ENCODE measurements around the gene DNAH7. TPM values are rescaled to one million over a fixed set of nuclear protein-coding genes. Genes with fewer than 3 reads are reported as not detected.
"Not testable (repeated sequence)": the region's sequence is repeated elsewhere in the genome, so short reads cannot be mapped to it uniquely, and the experiment has no call there.

DNAH7 gene
- total RNA-seq = 0.25 TPM
- long read RNA-seq = 0 reads

DNA sequence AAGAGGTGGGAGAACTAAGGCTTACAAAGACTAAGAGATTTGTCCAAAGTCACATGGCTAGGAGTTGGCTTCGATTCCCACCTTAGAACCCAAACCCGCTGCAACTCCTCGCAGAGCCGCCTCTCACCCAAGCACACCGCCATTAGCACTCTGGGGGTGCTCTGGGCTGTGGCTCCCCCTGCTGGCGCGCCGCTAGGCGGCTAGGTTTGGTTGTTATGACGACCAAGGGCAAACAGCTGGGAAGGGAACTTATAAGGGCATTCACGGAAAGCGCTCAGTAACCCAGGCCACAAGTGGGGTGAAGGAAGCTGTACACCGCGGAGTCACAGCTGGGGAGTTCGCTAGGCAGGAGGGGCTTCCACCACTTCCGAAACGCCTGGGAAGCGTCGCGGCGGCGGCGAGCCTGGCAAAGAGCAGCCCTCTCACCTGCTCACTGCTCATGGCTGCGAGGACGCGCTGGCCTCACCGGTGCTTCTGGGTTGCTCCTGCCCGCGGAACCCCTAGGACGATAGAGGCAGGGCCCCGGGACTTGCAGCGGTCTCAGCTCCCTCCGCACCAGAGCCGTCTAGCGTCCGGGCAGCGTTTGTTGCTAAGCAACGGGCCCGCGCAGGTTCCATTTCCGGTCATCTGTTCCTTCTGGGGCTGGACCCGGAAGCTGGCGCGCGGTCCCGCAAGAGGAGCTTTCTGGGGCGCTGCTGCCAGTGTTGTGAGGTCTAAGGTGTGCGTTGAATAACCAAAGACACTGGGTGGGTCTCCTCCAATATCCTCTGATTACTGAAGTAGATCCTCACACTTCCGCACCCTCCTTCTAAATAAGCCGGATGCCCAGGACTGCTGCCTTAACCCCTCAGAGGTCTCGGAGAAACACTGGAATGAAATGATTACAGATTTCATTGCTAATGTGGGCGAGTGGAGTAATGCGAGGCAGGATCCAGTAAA lies at the start of gene DNAH7:
Gene DNAH7 (minus strand): TSS at position 567 of the 939 bp plus-strand sequence. CDS start 126 bp downstream, at position 441.
- intact Hi-C loops (cut with micrococcal nuclease) = no loop called here
- DNase-seq (peak; percentile 93), ATAC-seq (peak; percentile 99)

DNA sequence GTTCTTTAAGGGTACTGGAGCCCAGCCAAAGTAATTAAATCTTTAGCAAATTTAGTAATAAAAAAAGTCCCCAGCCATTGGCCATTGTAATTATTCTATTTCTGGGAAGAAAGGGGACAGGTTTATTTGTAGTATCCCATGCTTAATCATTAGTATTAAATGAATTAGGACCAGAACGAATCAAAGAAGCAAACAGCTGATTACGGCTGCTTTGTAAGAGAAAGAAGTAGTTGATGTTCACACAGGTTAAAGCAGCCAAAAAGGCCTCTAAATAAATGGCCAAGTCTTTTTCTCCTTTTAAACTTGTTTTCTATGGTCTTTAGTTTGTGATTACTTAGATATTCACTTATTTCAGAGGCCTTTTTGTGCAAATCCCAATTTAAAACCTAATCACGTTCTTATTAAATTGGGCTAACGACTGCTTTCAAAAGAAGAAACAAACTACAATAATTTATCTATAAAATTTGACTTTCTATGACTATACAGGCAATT lies 48.6 kb upstream of the DNAH7 start:
- ATAC-seq = no peak
- no peak for DNase-seq
- intact Hi-C loops (cut with micrococcal nuclease) = no loop called here

DNA sequence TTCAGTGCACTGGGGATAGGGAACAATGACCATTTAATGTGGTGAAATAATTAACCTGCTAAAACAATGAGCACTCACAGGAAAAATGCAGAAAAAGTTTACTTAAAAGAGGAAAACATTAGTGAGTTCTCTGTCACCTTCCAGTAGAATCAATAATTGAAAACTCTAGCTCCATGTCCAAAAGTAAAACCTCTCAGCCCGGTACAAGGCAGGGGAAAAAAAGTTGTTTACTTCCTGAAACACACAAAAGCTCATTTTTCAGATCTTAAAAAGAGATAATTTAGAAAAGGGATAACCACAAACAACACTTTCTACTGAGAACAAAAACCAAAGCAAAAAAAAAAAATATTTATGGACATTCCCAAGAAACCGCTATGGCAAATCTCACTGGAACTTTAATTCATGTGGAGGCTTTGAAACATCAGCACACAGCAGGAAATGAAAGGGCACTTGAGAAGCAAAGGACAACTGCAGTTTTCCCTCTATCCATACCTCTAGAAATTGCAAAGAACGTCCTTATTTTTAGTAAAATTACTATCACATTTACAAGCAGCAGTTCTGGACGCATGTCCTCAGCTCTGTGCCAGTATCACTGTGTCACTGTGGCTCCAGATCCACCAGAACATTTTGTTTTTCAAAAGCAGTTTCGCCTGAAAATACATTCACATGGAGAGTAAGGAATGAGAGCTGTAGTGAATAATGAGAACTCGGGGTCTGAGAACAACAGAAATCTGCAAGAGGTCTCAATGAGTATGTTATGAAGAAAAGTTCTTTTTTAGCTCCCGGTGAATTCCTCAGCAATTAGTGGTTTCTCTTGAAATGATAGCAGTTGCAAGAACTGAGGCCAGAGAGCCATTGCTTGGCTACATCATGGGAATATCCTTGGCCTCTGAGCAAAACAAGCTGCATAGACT lies 44.7 kb upstream of the DNAH7 start:
- intact Hi-C loops (cut with micrococcal nuclease) = no loop called here
- peak; percentile 65 for ATAC-seq
- DNase-seq = no peak

DNA sequence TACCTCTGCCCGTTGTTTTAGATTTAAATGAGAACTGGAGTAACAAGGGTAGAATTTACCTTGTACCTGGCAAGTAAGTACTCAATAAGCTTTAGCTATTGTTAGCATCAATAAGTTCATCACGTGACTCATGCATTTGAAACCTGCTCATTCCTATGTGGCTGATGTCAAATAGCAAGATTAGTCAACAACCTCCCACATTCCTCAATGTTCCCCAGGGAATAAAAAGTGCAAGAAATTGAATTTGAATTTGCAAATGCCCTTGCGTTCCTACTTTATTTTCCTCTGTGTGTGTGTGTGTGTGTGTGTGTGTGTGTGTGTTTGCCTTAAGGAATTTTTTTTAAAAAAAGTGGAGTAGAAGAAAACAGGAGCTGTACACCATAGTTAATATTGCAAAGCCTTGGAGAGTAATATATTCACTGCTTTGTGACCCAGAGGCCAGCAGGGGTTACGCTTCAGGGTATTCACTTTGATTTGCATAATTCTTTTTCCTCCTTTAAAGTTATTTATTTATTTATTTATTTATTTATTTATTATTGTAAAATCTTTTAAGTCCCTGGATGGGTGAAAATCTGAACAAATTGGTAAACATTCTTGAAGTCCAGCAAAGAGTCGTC lies 43.9 kb upstream of the DNAH7 start:
- ATAC-seq = no peak
- intact Hi-C loops (cut with micrococcal nuclease) = no loop called here
- DNase-seq = no peak

DNA sequence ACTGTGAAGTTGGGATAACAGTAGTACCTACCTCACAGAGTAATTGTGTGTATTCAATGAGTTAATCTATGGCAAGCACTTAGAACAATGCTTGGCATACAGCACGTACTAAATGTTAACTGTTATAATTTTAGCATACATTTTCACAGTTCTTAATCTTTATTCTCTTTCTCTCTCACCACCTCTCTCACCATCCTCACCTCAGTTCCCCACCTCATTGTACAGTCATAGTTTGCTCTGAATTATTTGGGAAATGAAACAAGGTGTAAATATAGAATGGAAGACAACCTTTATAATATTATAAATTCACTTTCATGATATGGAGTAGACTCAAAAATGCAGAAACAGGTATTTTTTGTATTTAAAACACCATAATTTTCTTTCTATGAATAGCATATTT lies 40.0 kb upstream of the DNAH7 start:
- ATAC-seq (no peak), DNase-seq (no peak)
- intact Hi-C loops (cut with micrococcal nuclease) = no loop called here

DNA sequence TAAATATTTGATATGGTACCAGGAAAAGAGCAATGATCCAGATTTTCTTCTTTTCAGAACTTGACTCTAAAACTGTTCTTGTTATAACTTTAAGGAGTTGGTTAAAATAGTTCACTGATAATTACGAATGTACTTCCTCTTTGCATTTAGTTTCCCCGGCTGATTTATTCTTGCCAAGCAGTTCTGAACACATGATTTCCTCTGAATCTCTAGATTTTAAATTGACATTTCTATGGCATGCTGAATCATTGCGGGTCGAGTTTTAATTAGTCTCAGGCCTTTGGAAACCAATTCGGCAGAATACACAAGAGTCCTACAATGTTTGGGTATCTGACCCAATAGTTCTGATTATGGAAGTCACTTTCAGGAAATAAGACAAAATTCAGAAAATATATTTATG lies 37.3 kb upstream of the DNAH7 start:
- no peak for ATAC-seq
- no peak for DNase-seq
- intact Hi-C loops (cut with micrococcal nuclease) = no loop called here

DNA sequence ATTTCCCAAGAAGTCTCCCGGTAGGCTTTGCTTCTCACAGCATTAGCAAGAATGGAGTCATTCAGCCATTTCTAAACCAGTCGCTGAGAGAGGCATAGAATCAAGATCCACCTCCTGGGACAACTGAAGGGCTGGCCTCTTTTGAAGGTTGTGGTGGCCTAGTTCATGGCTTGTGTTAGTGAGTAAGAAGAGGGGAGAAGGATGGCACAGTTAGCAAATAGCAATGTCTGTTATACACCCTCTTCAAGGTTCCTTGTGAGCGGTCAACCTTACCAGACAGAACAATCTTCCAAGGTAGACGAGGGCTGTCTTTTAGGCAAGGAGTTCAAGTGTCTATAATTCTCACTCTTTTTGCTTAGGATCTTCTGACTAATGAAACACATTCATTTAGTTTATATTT lies 35.4 kb upstream of the DNAH7 start:
- intact Hi-C loops (cut with micrococcal nuclease) = no loop called here
- DNase-seq (no peak), ATAC-seq (no peak)

DNA sequence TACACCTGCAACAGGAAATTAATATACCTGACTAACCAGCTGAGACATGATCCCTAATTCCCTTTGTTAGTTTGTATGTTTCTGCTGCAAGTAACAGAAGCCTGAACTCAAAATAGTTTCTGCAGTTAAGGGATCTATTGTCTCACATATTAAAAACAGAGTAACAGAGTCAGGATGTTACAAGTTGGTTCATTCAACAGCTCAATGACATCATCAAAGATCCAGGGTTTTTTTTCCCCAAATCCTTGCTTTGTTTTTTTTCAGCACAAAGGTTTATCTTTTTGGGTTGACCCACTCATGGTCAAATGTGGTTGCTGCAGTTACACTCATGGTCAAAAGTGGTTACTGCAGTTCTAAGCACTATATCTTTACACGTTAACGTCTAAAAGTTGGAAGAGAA lies 35.0 kb upstream of the DNAH7 start:
- ATAC-seq (no peak), DNase-seq (no peak)
- intact Hi-C loops (cut with micrococcal nuclease) = no loop called here

DNA sequence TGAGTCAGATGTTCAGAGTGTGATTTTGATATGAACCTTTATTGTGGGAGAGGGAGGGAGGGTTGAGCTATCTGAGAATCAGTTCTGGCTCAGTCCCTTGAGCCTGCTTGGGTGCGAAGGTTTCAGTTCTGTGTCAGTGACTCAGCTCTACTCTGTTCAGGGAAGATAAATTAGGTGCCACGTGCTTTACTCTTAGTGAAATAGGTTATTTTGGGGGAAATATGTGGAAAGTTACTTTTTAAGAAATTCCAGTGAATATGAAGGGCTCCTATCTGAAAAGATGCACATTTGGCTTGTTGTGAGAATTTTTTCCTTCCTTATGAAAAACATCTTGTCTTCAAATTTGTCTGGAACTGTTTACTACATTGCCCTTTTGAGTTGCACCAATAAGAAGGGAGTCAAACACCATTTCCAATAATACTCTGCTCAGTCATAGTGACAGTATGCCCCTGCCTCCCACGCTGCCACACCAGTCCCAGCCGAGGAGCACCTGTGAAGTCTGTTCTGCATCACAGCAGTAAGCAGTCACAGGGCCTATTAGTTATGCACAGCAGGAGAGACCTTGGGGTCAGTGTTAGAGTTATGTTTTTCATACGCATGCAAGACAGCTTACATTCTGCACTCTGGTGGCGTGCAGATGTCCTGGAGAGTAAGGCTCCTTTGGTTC lies 32.8 kb upstream of the DNAH7 start:
- ATAC-seq (no peak), DNase-seq (no peak)
- intact Hi-C loops (cut with micrococcal nuclease) = no loop called here

DNA sequence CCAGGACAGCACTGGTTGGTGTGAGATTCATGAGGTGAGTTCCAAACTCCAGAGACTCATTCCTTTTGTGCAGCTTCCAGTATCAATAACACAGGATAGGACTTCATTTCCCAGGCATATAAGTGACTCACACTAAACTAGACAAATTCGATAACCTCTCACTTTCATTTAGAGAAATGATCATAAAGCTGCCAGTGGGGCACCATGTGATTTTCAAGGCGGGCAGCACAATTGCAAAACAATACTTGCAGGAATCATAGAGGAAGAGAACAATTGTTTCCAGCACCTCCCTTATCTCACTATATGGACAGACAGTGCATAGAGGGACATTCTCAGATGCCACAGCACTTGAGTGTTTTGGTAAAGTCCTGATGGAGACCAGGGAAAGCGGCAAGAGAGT lies 31.3 kb upstream of the DNAH7 start:
- ATAC-seq = no peak
- DNase-seq = no peak
- intact Hi-C loops (cut with micrococcal nuclease) = no loop called here

DNA sequence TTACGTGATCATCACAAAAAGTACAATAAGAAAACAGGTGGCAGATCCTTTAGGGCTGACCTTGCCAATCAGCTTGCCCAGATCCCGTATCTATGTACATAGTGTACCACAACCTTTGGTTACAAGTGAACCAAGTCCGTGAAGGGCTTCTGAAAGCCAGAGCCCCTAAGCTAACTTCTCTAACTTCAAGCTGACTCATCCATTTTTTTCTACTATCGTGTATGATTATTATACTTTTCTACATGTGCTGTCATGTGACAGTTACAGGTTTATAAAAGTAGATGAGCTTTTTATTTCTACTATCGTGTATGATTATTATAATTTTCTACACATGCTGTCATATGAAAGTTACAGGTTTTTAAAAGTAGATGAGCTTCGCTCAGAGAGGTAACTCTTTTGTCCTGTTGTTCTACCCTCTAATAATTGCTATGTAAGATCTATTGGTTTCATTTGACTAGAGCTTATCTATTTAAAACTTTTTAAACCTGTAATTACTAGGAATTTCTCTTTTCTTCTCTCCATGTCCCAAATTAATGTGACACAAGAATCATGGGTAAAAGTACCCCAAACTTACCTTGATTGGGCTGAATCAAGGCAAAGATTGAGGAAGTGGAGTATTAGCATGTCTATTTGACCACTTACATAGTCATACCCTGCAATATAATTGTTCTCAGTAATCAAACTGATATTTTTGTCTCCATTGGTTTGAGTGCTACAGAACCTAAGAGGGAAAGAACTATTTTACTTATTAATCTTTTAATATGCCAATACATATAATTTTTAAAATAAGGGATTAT lies 29.4 kb upstream of the DNAH7 start:
- DNase-seq (no peak), ATAC-seq (no peak)
- intact Hi-C loops (cut with micrococcal nuclease) = no loop called here

DNA sequence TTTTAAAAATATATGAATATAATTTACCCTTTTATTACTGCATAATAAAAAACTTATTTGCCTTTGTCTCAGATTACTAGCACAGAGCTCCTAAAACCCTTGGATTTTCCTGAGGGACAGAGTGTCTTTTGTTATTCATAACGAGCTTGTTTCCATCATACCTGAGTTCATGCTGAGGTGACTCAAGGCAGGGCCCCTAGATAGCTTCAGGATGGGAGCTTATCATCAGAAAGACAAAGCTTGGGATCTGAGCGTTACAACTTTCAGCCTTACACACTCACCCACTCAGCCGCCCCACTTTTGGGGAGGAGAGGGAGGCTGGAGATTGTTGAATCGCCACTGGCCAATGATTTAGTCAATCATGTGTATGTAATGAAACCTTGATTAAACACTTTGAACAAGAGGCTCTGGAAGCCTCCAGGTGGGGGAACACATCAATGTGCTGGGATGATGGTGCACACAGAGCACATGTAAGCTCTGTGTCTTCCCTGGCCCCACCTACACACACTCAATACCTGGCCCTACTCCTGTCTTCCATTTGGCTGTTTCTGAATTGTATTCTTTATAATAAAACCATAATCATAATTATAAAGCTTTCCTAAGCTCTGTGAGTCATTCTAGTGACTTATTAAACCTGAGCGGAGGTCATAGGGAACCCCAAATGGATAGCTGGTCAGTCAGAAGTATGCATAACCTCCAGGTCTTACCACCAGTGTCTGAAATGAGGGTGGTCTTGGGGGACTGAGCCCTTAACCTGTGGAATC lies 28.5 kb upstream of the DNAH7 start:
- intact Hi-C loops (cut with micrococcal nuclease) = no loop called here
- ATAC-seq = no peak

DNA sequence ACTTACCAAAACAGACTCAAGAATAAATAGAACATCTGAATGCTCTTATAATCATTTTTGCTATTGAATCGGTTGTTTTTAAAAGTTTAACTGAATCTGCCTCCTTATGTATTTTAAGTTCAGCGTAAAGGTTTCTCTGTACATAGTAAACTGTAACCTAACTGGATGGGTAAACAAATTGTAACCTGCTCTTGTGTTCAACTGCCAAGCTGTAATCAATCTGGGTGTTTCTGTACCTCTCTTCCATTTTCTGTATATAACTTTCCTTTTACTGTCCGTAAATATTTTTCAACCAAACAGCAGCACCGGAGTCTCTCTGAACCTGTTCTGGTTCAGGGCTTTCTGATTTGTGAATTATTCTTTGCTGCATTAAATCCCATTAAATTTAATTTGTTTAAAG lies 27.6 kb upstream of the DNAH7 start:
- intact Hi-C loops (cut with micrococcal nuclease) = no loop called here
- ATAC-seq = no peak
- DNase-seq = no peak

More for the DNA sequence above, 28.5 kb upstream of the DNAH7 start:
- no peak for DNase-seq

DNA sequence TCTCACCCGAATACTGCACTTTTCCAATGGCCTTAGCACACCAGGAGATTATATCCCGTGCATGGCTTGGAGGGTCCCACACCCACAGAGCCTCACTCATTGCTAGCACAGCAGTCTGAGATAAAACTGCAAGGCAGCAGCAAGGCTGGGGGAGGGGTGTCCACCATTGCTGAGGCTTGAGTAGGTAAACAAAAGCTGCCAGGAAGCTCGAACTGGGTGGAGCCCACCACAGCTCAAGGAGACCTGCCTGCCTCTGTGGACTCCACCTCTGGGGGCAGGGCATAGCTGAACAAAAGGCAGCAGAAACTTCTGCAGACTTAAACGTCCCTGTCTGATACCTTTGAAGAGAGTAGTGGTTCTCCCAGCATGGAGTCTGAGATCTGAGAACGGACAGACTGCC lies 20.8 kb upstream of the DNAH7 start:
- intact Hi-C loops (cut with micrococcal nuclease); ATAC-seq; DNase-seq: not testable (repeated sequence)

DNA sequence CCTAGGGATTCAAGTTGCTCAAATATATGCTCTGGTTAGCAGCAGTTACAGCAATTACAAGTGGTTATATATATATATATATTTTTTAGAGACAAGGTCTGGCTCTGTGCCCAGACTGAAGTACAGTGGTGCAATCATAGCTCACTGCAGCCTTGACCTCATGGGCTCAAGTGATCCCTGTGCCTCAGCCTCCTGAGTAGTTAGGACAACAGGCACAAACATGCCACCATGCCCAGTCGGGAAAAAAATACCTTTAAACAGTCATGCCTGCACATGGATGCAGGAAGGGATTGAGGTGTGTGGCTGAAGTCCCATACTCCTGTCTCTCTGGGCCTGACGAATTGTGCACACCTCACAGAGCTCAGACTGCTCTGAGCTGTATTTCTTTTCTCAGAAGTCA lies 19.6 kb upstream of the DNAH7 start:
- DNase-seq (no peak), ATAC-seq (peak; percentile 41)
- intact Hi-C loops (cut with micrococcal nuclease) = no loop called here

DNA sequence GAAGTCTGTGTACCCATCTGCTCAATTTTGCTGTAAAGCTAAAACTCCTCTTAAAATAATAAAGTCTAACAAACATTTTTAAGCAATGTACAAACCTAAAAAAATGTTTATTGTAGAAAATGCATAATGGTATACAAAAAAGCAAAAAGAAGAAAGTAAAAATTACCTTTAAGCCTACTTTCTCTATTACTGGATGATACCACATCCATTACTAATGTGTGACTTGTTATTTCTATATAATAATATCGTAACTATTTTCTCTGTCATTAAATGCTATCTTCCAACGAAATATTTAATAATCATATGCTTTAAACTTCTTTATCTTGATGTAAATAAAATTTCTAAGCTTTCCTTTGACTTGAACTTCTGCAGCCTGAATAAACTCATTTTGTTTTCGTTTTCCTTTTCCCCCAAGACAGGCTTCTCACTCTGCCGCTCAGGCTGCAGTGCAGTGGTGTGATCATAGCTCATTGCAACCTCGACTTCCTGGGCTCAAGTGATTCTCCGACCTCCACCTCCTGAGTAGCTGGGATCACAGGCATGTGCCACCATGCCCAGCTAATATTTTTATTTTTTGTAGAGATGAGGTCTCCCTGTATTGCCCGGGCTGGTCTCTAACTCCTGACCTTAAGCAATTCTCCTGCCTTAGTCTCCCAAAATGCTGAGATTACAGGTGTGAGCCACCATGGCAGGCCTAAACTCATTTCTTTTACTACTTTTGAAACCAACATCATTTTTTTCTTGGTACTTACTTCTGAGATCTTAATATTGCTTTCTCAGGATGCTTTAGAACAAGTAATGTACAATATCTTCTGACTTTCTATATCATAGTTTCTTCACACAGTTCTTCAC lies 18.1 kb upstream of the DNAH7 start:
- no peak for ATAC-seq
- intact Hi-C loops (cut with micrococcal nuclease) = no loop called here
- no peak for DNase-seq

DNA sequence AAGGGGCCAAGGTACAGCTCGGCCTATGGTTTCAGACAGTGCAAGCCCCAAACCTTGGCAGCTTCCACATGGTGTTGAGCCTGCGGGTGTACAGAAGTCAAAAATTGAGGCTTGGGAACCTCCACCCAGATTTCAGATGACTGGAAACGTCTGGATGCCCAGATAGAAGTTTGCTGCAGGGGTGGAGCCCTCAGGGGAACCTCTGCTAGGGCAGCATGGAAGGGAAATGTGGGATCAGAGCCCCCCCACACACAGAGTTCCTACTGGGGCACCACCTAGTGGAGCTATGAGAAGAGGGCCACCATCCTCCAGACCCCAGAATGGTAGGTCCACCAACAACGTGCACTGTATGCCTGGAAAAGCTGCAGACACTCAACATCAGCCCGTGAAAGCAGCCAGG lies 15.0 kb upstream of the DNAH7 start:
- DNase-seq (no peak), ATAC-seq (no peak)
- intact Hi-C loops (cut with micrococcal nuclease) = no loop called here

Measured in left ventricle myocardium superior (tissue), 1 donor.